Measurements from ENCODE around the gene SV2B.

The SV2B gene

GRCh38 chr15:91140601-91141000, 40.5 kb downstream of the SV2B start:
- no peak for DNase-seq

- no peak for DNase-seq
Measured at GRCh38 chr15:91141097-91141496, 41.0 kb downstream of the SV2B start.

DNA sequence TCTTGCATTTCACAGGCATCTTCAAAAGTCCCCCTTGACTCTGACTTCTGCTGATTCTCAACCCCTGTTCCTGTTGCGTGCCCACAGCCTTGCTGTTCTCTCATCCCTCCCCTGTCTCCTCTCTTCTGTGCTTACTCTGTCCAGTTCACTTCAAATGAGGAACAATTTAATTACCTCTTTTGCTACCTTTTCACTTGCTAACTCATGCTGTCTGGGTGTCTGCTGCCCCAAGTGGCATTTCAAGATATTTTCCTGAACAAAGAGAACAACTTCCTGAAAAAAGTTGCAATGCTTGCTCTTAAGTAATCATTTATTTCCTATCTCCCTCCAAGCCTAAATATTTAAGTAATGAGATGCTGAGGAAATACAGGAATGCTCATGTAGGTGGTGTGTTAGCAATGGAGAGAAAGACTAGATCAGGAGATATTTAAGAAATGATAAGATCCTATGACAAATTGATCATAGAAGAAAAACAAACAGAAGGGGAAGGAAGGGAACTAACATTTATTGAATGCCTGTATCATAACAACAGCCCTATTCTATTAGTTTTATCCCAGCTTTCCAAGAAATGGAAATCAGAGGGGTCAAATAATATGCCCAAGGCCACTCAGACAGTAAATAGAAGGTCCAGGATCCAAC, 42.2 kb downstream of the SV2B start:
- no peak for DNase-seq

- DNase-seq = no peak
Measured at GRCh38 chr15:91142946-91143345, 42.9 kb downstream of the SV2B start.

DNA sequence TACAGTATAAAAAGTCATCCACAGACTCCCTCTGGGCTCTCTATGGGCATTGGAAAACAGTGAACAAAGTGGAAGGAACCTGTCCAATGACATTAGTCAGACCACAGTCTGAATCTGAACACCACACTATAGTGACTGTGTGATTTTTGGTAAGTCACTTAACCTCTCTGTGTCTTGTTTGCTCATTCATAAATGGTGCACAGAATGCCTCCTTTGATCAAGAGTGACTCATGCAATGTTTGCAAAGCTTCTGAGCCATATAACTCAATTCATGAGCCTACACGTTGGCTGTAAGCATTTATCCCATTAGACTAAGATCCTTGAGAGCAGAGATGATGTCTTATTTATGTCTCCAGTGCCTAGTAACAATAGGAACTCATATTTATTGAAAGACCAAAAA, 46.7 kb downstream of the SV2B start:
- DNase-seq = no peak

DNA sequence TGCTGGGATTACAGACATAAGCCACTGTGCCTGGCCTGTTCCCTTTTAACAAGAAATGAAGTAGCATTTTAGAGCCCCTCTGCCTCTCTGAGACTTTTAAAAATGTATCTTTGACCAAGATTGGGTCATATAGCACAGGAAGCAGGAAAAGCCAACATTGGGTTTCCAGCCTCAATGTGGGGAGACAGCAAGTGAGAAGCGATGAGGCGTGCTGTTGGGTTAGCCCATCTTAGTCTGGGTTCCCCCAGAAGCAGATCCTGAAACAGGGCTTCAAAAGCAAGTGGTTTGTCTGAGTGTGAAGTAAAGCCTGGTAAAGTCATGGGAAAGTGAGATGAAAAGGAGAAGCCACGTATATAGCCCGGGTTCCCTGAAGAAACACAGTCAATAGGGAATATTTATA, 48.2 kb downstream of the SV2B start:
- no peak for DNase-seq

GRCh38 chr15:91150502-91151160, 50.6 kb downstream of the SV2B start:
- DNase-seq = no peak

DNA sequence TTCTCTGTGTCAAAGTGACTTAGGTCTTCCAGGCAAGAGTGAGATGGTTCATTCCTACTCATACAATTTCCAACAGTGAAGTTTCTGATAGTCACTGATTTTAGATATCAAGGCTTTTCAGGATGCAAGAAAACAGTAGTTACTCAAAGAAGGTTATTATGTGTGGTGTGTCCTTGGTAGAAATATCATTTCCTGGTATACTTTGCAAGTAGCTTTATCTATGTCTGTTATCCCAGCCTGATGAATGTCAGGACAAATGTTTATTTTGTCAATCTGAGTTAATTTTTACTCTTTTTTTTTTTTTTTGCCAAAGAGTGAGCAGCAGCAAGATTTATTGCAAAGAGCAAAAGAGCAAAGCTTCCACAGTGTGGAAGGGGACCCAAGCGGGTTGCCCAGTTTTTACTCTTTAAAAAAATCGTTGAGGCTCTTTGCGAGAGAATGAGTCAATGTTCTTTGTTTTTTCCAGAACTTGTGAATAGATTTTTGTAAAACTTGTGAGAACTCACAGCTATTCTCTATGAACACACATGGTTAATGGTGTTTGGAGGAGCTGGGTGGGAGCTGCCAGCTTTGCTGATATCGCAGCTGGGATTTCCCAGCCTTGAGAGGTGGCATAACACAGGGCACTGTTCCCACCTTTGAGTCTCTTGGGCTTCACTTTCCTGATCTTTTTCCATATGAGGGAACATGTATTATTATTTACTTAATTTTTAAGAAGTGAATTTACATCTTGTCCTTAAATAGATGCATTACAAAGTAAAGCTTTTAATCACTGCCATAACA, 51.9 kb downstream of the SV2B start:
- no peak for DNase-seq

GRCh38 chr15:91152896-91153581, 53.0 kb downstream of the SV2B start:
- DNase-seq = no peak

DNA sequence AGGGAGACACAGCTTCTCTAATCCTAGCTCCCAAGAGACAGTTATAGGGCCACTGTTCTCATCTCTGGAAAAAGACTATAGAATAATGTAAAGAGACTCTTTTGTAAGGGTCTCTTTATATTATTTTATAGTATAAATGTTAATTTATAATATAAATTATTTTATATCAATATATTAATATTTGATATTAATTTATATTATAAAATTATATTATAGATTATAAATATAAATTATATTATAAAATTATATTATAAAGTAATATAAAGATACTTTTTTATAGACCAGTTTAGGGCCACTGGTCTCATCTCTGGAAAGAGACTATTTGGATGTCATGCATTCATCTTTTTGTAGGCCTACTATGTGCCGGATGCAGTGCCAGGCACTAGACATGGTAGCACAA, 53.9 kb downstream of the SV2B start:
- DNase-seq = no peak

DNA sequence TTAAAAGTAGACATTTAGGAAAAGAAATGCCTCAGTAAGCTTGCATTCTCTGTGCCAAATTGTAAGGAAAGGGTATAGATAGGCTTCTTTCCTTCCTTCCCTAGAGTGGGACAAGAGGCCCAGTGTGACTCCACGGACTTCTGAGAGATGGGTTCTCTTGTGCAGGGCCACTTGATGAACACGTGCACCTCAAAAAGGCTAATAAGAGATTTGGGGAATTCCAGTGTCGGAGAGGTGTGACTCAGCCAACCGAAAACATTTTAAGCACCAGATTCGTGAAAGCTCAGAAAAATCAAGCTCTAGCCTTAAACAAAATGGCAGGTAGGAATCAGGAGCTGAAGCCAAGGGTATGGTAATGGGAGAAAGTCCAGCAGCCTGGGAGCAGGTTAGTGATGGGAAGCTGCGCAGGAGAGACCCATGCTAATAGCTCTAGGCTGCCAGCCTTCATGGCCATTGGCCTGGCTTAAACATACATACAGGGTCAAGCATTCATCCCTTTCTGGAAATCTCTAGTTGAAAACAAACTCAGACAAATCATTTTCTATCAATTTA, 56.2 kb downstream of the SV2B start:
- DNase-seq = no peak

DNA sequence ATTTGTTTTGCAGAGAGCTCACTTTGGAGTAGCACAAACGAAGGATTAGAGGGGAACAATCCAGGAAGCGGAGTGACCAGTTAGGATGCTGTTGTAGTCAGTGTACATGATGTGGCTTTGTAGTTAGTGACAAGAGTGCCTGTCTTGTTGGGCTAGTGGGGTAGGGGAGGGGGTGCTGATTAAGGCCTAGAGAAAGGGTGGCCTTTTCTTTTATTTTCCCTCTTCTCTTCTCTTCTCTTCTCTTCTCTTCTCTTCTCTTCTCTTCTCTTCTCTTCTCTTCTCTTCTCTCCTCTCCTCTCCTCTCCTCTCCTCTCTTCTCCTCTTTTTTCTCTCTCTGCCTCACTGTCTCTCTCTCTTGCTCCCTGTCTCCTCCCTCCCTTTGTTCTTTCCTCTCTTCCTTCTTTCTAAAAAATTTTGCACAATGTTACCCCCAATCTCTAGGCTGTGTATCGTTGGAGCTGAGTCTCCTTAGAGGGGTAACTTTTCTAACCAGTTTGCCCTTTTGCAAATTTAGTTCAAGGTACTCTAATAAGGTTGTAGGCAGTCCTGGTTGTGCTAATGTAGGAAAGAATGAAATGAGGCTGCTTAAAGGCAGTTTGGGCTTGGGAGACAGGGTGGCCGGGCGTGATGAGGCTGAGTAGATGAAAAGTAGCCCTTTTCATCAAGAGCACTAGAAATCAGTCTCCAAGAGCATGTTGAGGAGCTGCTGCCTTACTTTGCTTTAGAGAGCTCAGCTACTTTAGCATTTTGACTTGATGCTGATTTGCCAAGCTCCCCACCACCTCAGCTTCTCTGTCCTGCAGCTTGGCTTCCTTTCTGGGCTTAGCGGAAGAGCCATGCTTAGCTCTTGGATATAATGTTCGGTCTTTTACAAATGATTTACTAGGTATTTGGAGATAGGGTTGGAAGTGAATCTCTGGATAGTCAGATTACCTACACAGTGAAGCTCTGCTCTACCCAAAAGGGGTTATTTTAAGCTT, 58.6 kb downstream of the SV2B start:
- no peak for DNase-seq

GRCh38 chr15:91165850-91166249, 65.8 kb downstream of the SV2B start:
- DNase-seq = no peak

- DNase-seq = no peak
Measured at GRCh38 chr15:91168457-91168856, 68.4 kb downstream of the SV2B start.

GRCh38 chr15:91171334-91171733, 71.3 kb downstream of the SV2B start:
- DNase-seq = no peak

- no peak for DNase-seq
Measured at GRCh38 chr15:91182101-91182500, 82.0 kb downstream of the SV2B start.

DNA sequence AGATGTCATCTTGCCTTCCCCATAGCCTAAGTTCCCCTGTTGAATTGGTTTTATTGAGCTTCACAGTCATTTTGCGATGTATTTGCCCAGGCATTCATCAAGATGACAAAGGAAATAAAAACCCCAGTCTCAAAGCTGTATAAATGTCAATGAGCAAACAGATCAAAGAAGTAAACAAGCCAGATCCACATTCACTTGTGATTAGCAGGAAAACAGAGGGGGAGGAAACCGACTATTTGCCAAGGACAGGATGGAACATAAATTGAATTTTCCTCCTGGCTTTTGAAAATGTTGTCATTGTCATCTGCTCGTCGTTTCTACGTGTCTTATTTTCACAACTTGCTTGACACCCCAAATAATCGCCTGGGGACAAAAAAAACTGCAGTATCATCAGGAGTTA, 83.5 kb downstream of the SV2B start:
- DNase-seq = no peak

- no peak for DNase-seq
Measured at GRCh38 chr15:91184441-91184840, 84.4 kb downstream of the SV2B start.

DNA sequence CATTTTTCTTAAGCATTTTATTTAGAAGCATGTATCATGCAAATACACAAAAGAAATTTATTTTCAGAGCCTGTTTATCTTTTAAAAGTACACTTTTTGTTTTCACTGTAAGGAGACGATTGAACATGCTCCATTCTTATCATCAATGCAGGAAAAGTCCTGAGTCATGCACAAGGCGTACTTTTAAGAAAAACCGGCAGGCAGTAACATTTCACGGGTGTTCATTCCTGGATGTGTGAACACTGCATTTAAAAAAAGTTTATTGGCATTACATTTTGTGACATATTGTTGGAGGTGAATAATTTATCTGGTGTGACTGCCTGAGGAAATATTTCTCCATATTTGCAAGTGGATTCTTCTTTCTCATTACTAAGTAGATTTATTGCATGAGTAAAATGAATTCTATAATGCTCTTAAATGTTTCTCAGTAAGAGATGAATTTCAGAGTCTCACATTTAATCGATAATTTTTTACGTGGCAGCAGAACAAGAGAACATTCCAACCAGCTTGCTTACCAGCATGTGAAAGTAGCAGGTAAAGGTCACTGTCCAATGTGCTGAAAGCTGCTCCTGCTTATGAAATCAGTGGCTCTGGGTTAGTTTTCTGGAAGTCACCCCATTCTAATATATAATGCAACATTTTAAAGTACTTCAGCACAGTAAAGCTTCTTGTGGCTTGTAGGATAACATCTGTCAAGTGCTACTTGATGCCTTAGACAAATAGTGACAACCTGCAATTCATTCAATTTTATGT, 87.0 kb downstream of the SV2B start:
- no peak for DNase-seq

- DNase-seq = no peak
Measured at GRCh38 chr15:91192285-91192684, 92.2 kb downstream of the SV2B start.

- DNase-seq = no peak
Measured at GRCh38 chr15:91192690-91193377, 92.8 kb downstream of the SV2B start.
